HEK293T (cell line): ENCODE data around the gene DNAJC4.

ENCODE experiments used
- CTCF ChIA-PET: fragments of 350-600 bp; formaldehyde crosslinking; extraction: SDS; loops from one replicate; lab custom pipeline; 2021; ENCODE audit warnings: antibody characterized with exemption, inconsistent platforms; lab: Yijun Ruan, JAX
- POLR2A ChIA-PET: fragments of 350-600 bp; formaldehyde crosslinking; extraction: SDS; loops from one replicate; lab custom pipeline; 2020; ENCODE audit warnings: antibody characterized with exemption, inconsistent platforms; lab: Yijun Ruan, JAX
- DNase-seq: peaks from one replicate; pipeline ENCODE4 v3.0.0; 2012; ENCODE audit warnings: mixed read lengths; ENCODE audit errors: extremely low spot score
- ARNT ChIP-seq: fragments of 450-650 bp; IDR thresholded peaks from 2 replicates; pipeline ENCODE4 v1.6.1; 2017; ENCODE audit warnings: mild to moderate bottlenecking
- BHLHE40 ChIP-seq: fragments of 450-650 bp; IDR thresholded peaks from 2 replicates; pipeline ENCODE4 v1.6.1; 2016; ENCODE audit warnings: mild to moderate bottlenecking, moderate library complexity, borderline replicate concordance
- CTBP1 ChIP-seq: fragments of 450-650 bp; IDR thresholded peaks from 2 replicates; pipeline ENCODE4 v1.6.1; 2016; ENCODE audit warnings: borderline replicate concordance
- ELF4 ChIP-seq: fragments of 450-650 bp; IDR thresholded peaks from 2 replicates; pipeline ENCODE4 v1.6.1; 2017; ENCODE audit warnings: antibody characterized with exemption
- FOXA1 ChIP-seq: fragments of 450-650 bp; IDR thresholded peaks from 2 replicates; pipeline ENCODE4 v1.6.1; 2016; ENCODE audit warnings: mild to moderate bottlenecking
- FOXK2 ChIP-seq: fragments of 450-650 bp; IDR thresholded peaks from 2 replicates; pipeline ENCODE4 v1.6.1; 2016; ENCODE audit warnings: mild to moderate bottlenecking
- FOXM1 ChIP-seq: fragments of 450-650 bp; IDR thresholded peaks from 2 replicates; pipeline ENCODE4 v1.6.1; 2017; ENCODE audit warnings: mild to moderate bottlenecking, borderline replicate concordance
- HDGF ChIP-seq: fragments of 450-650 bp; IDR thresholded peaks from 2 replicates; pipeline ENCODE4 v1.6.1; 2017; ENCODE audit warnings: antibody characterized with exemption, borderline replicate concordance
- L3MBTL2 ChIP-seq: fragments of 450-650 bp; conservative IDR thresholded peaks from 2 replicates; pipeline ENCODE4 v1.6.1; 2016; ENCODE audit warnings: mild to moderate bottlenecking
- LEF1 ChIP-seq: fragments of 450-650 bp; IDR thresholded peaks from 2 replicates; pipeline ENCODE4 v1.6.1; 2017; ENCODE audit warnings: mild to moderate bottlenecking, borderline replicate concordance
- NFRKB ChIP-seq: fragments of 450-650 bp; IDR thresholded peaks from 2 replicates; pipeline ENCODE4 v1.6.1; 2016; ENCODE audit warnings: mild to moderate bottlenecking, moderate library complexity
- SP1 ChIP-seq: fragments of 450-650 bp; IDR thresholded peaks from 2 replicates; pipeline ENCODE4 v1.6.1; 2017
- SUZ12 ChIP-seq: fragments of 450-650 bp; IDR thresholded peaks from 2 replicates; pipeline ENCODE4 v1.6.1; 2016; ENCODE audit warnings: mild to moderate bottlenecking
- TARDBP ChIP-seq: fragments of 450-650 bp; IDR thresholded peaks from 2 replicates; pipeline ENCODE4 v1.6.1; 2016
- ZNF384 ChIP-seq: fragments of 450-650 bp; IDR thresholded peaks from 2 replicates; pipeline ENCODE4 v1.6.1; 2016
- TF ChIP-seq, protein P1 (sequence below): fragments of 450-650 bp; IDR thresholded peaks from 2 replicates; pipeline ENCODE4 v1.6.1; 2016

DNAJC4 gene

DNA sequence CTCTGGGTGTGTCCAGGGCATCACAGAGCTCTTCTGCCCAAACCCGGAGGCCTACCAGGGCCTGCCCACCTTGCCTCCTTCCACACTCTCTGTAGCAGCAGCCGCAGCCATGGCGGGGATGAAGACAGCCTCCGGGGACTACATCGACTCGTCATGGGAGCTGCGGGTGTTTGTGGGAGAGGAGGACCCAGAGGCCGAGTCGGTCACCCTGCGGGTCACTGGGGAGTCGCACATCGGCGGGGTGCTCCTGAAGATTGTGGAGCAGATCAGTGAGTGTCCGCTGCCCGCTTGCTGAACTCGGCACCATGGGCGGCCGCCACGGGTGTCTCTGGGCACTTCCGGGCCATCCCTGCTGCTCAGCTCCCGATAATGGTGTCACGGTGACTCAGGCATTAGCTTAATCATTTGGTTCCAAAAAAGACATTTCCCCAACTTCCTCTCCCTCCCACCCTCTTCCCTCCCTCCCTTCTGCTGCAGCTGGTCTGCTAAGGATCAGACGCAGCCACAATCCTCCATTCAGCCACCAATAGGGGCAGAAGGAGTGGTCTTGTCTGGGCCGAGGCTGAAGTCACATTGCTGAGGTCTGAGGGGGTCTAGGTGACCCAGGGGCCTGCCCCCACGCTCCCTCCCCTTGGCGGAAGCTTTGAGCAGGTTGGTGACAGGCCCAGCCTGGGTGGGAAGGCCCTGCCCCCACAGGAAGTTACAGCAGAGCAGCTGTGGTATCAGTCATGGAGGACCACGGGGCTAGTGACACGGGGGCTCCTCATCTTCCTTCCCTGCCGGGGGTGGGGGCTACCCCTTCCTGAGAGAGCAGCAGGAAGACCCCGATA lies 22.9 kb upstream of the DNAJC4 start:
- ChIA-PET CTCF (interaction anchor here (0.7 kb wide), 1 partner anchor 96 kb away, joined by 6 read pairs; no protein-coding TSS in a partner anchor), POLR2A (interaction anchor here (0.7 to 3.8 kb wide), 5 partner anchors 8 to 63 kb away, joined by 3 to 23 read pairs (median 4); partner anchors contain the start of genes NUDT22, STIP1 and TRPT1)
- TF ChIP-seq, protein P1, sequence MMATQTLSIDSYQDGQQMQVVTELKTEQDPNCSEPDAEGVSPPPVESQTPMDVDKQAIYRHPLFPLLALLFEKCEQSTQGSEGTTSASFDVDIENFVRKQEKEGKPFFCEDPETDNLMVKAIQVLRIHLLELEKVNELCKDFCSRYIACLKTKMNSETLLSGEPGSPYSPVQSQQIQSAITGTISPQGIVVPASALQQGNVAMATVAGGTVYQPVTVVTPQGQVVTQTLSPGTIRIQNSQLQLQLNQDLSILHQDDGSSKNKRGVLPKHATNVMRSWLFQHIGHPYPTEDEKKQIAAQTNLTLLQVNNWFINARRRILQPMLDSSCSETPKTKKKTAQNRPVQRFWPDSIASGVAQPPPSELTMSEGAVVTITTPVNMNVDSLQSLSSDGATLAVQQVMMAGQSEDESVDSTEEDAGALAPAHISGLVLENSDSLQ, result no peak
- TF ChIP-seq L3MBTL2 (no peak), FOXK2 (no peak), CTBP1 (no peak), NFRKB (no peak), SUZ12 (no peak), HDGF (no peak), FOXA1 (no peak), ZNF384 (no peak), ARNT (no peak), LEF1 (no peak), ELF4 (no peak), BHLHE40 (no peak), SP1 (no peak), TARDBP (no peak), FOXM1 (no peak)
- no peak for DNase-seq

DNA sequence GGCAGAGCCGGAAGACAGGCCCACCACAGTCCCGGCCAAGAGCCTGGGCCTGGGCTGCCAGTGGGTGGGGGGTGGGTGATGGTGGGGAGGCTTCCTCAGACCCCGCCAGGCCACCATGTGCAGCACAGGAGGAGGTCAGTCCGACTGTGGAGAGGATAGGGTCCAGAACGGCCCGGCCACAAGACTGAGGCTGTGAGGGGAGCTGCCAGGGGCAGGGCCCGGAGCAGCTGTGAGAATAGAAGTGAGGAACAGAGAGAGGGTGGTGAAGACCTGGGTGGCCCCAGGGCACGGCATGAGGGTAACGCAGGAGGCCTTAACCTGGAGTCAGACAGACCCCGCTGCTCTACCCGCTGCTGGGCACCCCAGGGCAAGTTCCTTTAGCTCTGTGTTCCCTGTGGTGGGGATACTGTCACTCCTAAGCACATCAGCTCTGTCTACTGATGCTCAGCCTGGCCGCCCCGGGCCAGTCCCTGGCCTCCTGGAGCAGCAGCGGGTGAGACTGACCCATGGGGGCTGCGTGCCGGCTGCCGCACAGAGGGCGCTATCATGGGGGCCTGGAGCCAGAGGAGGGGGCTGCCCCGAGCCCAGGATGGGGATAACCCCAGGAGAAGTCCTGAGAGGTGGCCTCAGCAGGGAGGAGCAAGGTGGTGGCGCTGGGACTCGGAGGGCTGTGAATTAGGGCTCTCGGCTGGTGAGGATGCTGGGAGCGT lies 22.1 kb upstream of the DNAJC4 start:
- no peak for DNase-seq
- ChIA-PET CTCF (interaction anchor here (0.7 to 1.1 kb wide), 2 partner anchors 18 to 96 kb away, joined by 3 to 6 read pairs; partner anchors contain the start of genes NUDT22 and TRPT1), POLR2A (interaction anchor here (1.4 to 3.1 kb wide), 2 partner anchors 18 to 23 kb away, joined by 4 to 14 read pairs; partner anchors contain the start of genes NUDT22, STIP1 and TRPT1)
- TF ChIP-seq FOXA1, result no peak
- no peak for TF ChIP-seq SP1
- TF ChIP-seq FOXK2, result no peak
- TF ChIP-seq TARDBP, result no peak
- TF ChIP-seq, protein P1, result no peak

DNA sequence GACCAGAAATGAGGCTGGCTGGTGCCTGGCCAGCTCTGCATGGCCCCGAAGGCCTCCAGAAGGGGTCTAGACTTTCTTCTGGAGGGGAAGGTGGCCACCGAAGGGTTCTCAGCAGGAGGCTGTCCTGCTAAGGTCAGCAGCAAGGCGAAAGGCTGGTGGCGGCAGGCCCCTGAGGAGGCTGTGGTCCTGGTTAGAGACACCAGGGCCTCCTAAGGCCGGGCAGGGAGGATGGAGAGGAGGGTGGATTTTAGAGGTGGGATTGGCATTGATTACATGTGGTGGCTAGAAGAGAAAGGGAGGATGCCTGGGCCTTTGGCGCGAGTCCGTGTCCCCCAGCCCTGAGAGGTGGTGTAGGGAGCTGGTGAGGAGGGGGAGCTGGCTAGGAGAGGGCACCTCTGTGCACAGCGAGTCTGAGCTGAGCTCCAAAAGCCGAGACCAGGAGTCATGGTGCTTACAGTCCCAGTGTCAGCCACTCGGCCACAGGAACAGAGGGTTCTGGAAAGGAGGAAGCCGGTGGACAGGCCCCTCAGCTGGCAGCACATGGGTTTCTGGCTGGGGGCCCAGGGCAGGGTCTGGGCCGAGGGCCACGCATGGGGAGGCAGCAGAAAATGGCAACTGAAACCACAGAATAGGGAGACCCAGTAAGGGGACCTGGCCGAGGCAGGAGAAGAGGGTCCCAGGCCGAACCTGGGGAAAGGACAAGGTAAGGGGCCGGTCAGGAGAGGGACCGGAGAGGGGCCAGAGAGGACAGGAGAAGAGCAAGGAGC lies 21.4 kb upstream of the DNAJC4 start:
- CTCF ChIA-PET, result interaction anchor here (1.1 kb wide), 2 partner anchors 17 to 95 kb away, joined by 3 to 4 read pairs; partner anchors contain the start of genes NUDT22 and TRPT1
- TF ChIP-seq FOXK2, result no peak
- TF ChIP-seq FOXA1, result no peak
- TF ChIP-seq ELF4, result no peak
- TF ChIP-seq BHLHE40, result no peak
- TF ChIP-seq FOXM1, result no peak
- TF ChIP-seq SP1, result no peak
- POLR2A ChIA-PET, result interaction anchor here (1.4 kb wide), 1 partner anchor 17 kb away, joined by 4 read pairs; the partner anchor contains the start of genes NUDT22 and TRPT1
- DNase-seq, result no peak

GRCh38 chr11:64209563-64209843 lies 20.8 kb upstream of the DNAJC4 start:
- TF ChIP-seq HDGF (no peak), SUZ12 (no peak), NFRKB (no peak), FOXM1 (no peak), TARDBP (no peak), ARNT (no peak), BHLHE40 (no peak), CTBP1 (no peak), L3MBTL2 (no peak), SP1 (no peak), ZNF384 (no peak), FOXK2 (no peak), LEF1 (no peak), ELF4 (no peak), FOXA1 (no peak)
- TF ChIP-seq, protein P1, result no peak
- POLR2A ChIA-PET, result no interaction called here
- no peak for DNase-seq
- CTCF ChIA-PET, result interaction anchor here (1.1 kb wide), 2 partner anchors 17 to 95 kb away, joined by 3 to 4 read pairs; partner anchors contain the start of genes NUDT22 and TRPT1

GRCh38 chr11:64210301-64211020 lies 19.9 kb upstream of the DNAJC4 start:
- TF ChIP-seq BHLHE40, result no peak
- no peak for TF ChIP-seq L3MBTL2
- no peak for TF ChIP-seq ARNT
- TF ChIP-seq SP1, result no peak
- TF ChIP-seq, protein P1, result no peak
- TF ChIP-seq FOXK2, result no peak
- TF ChIP-seq HDGF, result no peak
- TF ChIP-seq SUZ12, result no peak
- no peak for TF ChIP-seq NFRKB
- no peak for TF ChIP-seq CTBP1
- no peak for TF ChIP-seq FOXM1
- no peak for TF ChIP-seq FOXA1
- TF ChIP-seq TARDBP, result no peak
- TF ChIP-seq ZNF384, result no peak
- TF ChIP-seq ELF4, result no peak
- POLR2A ChIA-PET, result interaction anchor here (0.5 to 1.5 kb wide), 3 partner anchors 13 to 36 kb away, joined by 3 to 5 read pairs (median 3); partner anchors contain the start of genes NUDT22 and TRPT1
- no peak for DNase-seq
- CTCF ChIA-PET, result no interaction called here
